Activated CD8-positive, alpha-beta T cell treated with anti-CD3 and anti-CD28 coated beads for 36 hours (primary cell): ENCODE results near the gene ZNF317. TPM values are rescaled to one million over a fixed set of nuclear protein-coding genes. Genes with fewer than 3 reads are reported as not detected.

Source experiments
- ATAC-seq: fragments of 200-7000 bp; cut with Tn5 transposase; one replicate; pipeline ENCODE4 v1.10.0; 2021; ENCODE audit warnings: mild to moderate bottlenecking, moderate library complexity
- CTCF ChIA-PET: fragments of 350-600 bp; sonication (Branson Sonifier 250); formaldehyde crosslinking; loops from one replicate; lab custom pipeline; 2021; ENCODE audit warnings: antibody characterized with exemption; lab: Charles Lee
- POLR2A ChIA-PET: fragments of 350-600 bp; sonication (Branson Sonifier 250); formaldehyde crosslinking; loops from one replicate; lab custom pipeline; 2021; ENCODE audit warnings: antibody characterized with exemption; lab: Charles Lee
- DNase-seq: peaks from one replicate; pipeline ENCODE4 v3.0.0-alpha.2; 2020
- H3K27ac Mint-ChIP-seq: one replicate; pipeline ENCODE4 v1.8.0; 2021; ENCODE audit warnings: mild to moderate bottlenecking, mixed read lengths
- H3K27me3 Mint-ChIP-seq: one replicate; pipeline ENCODE4 v1.8.0; 2021; ENCODE audit warnings: mixed read lengths
- H3K36me3 Mint-ChIP-seq: one replicate; pipeline ENCODE4 v1.8.0; 2021; ENCODE audit warnings: low read depth, mixed read lengths
- H3K4me1 Mint-ChIP-seq: one replicate; pipeline ENCODE4 v1.8.0; 2021; ENCODE audit warnings: low read depth, mixed read lengths
- H3K4me3 Mint-ChIP-seq: one replicate; pipeline ENCODE4 v1.8.0; 2021; ENCODE audit warnings: mild to moderate bottlenecking, moderate library complexity, mixed read lengths
- H3K9me3 Mint-ChIP-seq: one replicate; pipeline ENCODE4 v1.8.0; 2021; ENCODE audit warnings: mixed read lengths
- CTCF ChIP-seq: fragments of 200-600 bp; IDR thresholded peaks from one replicate; pipeline ENCODE4 v1.8.0; 2022; ENCODE audit warnings: antibody characterized with exemption, mild to moderate bottlenecking
- intact Hi-C: fragments of 100-400 bp; cut with micrococcal nuclease; formaldehyde crosslinking; loops from one replicate; pipeline ENCODE4 v1.10.0; 2022
- total RNA-seq, 2 experiments: library from RNA; stranded (reverse); gene quantifications; one replicate each; pipeline ENCODE4 v1.2.3, GENCODE V29; 2021

Gene ZNF317
- total RNA-seq, 2 experiments from 2014 or later: 41.4 to 41.7 TPM

DNA sequence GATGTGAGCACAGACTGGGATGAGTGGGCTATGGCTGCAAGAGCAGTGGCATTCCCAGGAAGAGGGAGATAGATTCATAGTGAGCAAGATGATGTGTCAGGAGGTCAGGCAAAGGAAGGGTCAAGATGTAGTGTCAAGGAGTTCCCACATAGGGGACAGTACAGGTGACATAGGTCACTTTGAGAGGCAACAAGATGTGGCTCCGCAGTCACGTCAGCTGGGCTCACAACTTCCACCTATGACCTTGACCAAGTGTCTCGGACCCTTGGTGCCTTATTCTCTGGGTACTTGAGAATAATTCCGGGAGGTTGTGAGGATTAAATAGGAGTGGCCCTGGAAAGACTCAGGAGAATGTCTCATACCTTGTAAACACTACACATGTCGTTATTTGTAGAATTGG is 10.5 kb downstream of the ZNF317 start:
- Mint-ChIP-seq H3K27me3 (no peaks in the 10 kb centered on the region), H3K4me3 (no peak overlapping the region), H3K36me3 (peaks cover 91% of the 10 kb centered on the region), H3K4me1 (peaks cover 70% of the 10 kb centered on the region), H3K27ac (peak overlapping the region; percentile 21), H3K9me3 (peaks cover 18% of the 10 kb centered on the region)
- DNase-seq (no peak), ATAC-seq (no peak)
- TF ChIP-seq CTCF: no peak
- ChIA-PET CTCF (no interaction called here), POLR2A (no interaction called here)
- intact Hi-C loops: no loop called here

GRCh38 chr19:9151367-9151766 is 11.2 kb downstream of the ZNF317 start:
- intact Hi-C loops: no loop called here
- CTCF ChIA-PET: no interaction called here
- H3K27ac Mint-ChIP-seq: no peak overlapping the region
- H3K36me3 Mint-ChIP-seq: peaks cover 94% of the 10 kb centered on the region
- H3K9me3 Mint-ChIP-seq: peaks cover 18% of the 10 kb centered on the region
- no peaks in the 10 kb centered on the region for H3K27me3 Mint-ChIP-seq
- peaks cover 70% of the 10 kb centered on the region for H3K4me1 Mint-ChIP-seq
- no peak overlapping the region for H3K4me3 Mint-ChIP-seq
- DNase-seq (peak; percentile 22), ATAC-seq (no peak)
- POLR2A ChIA-PET: no interaction called here
- TF ChIP-seq CTCF: no peak

GRCh38 chr19:9155591-9155990 is 15.4 kb downstream of the ZNF317 start:
- H3K4me3 Mint-ChIP-seq: no peak overlapping the region
- POLR2A ChIA-PET: no interaction called here
- DNase-seq (no peak), ATAC-seq (no peak)
- peak overlapping the region; percentile 68 for H3K27ac Mint-ChIP-seq
- H3K9me3 Mint-ChIP-seq: peaks cover 25% of the 10 kb centered on the region
- no peak for TF ChIP-seq CTCF
- H3K4me1 Mint-ChIP-seq: peaks cover 34% of the 10 kb centered on the region
- H3K27me3 Mint-ChIP-seq: no peaks in the 10 kb centered on the region
- intact Hi-C loops: no loop called here
- CTCF ChIA-PET: no interaction called here
- H3K36me3 Mint-ChIP-seq: peaks cover 98% of the 10 kb centered on the region

DNA sequence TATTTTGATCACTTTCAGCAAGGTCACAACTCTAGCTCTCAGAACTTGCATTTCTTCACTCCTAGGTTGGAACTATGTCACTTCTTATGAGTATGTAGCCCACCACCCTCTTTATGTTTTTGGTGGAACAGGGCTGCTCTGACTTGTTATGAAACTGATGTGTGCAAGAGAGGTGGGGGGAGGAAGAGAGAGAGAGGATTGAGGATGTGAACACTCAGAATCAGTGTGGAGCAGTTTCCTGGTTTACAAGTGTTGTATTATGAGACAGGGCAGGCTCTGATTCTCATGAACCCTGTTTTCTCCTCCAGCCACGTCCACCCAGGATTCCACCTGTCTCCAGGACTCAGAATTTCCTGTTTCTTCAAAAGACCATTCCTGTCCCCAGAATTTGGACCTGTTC is 16.1 kb downstream of the ZNF317 start:
- ATAC-seq (no peak), DNase-seq (no peak)
- ChIA-PET CTCF (no interaction called here), POLR2A (no interaction called here)
- Mint-ChIP-seq H3K36me3 (peaks cover 98% of the 10 kb centered on the region), H3K9me3 (peaks cover 25% of the 10 kb centered on the region), H3K4me3 (no peak overlapping the region), H3K27me3 (no peaks in the 10 kb centered on the region), H3K4me1 (peaks cover 28% of the 10 kb centered on the region), H3K27ac (peak overlapping the region; percentile 21)
- TF ChIP-seq CTCF: no peak
- intact Hi-C loops: no loop called here

- H3K27ac Mint-ChIP-seq: no peak overlapping the region
- ChIA-PET CTCF (no interaction called here), POLR2A (no interaction called here)
- no peak for ATAC-seq
- intact Hi-C loops: no loop called here
- no peaks in the 10 kb centered on the region for H3K27me3 Mint-ChIP-seq
- TF ChIP-seq CTCF: no peak
- no peak for DNase-seq
- H3K36me3 Mint-ChIP-seq: peaks cover 92% of the 10 kb centered on the region
- no peak overlapping the region for H3K4me3 Mint-ChIP-seq
- H3K4me1 Mint-ChIP-seq: peaks cover 8% of the 10 kb centered on the region
- peaks cover 22% of the 10 kb centered on the region for H3K9me3 Mint-ChIP-seq
These were observed 19.7 kb downstream of the ZNF317 start for GRCh38 chr19:9159891-9160290.
